Stimulated activated CD8-positive, alpha-beta memory T cell treated with anti-CD3 and anti-CD28 coated beads, Interleukin-15, amount 100 ng/mL, for 1 hour (primary cell): Measurements from ENCODE around the gene SLC13A5.
"Not testable (repeated sequence)": the region's sequence is repeated elsewhere in the genome, so short reads cannot be mapped to it uniquely, and the experiment has no call there.

ENCODE experiments used
- DNase-seq: peaks from one replicate; pipeline ENCODE4 v3.0.0-alpha.2; 2020; ENCODE audit warnings: low read depth

SLC13A5 gene

GRCh38 chr17:6661464-6661848, 51.7 kb downstream of the SLC13A5 start:
- no peak for DNase-seq

- no peak for DNase-seq
Measured at GRCh38 chr17:6660805-6661463, 52.2 kb downstream of the SLC13A5 start.

GRCh38 chr17:6660101-6660500, 53.1 kb downstream of the SLC13A5 start:
- DNase-seq, result no peak

- DNase-seq, result not testable (repeated sequence)
Measured at GRCh38 chr17:6658411-6658810, 54.8 kb downstream of the SLC13A5 start.

GRCh38 chr17:6657633-6658287, 55.4 kb downstream of the SLC13A5 start:
- no peak for DNase-seq

GRCh38 chr17:6656797-6657632, 56.2 kb downstream of the SLC13A5 start:
- not testable (repeated sequence) for DNase-seq

GRCh38 chr17:6655732-6656361, 57.3 kb downstream of the SLC13A5 start:
- DNase-seq, result not testable (repeated sequence)

- no peak for DNase-seq
Measured at GRCh38 chr17:6654841-6655731, 58.1 kb downstream of the SLC13A5 start.

- DNase-seq, result no peak
Measured at GRCh38 chr17:6651919-6652452, 61.2 kb downstream of the SLC13A5 start.

- DNase-seq, result peak; percentile 89
Measured at GRCh38 chr17:6651354-6651918, 61.7 kb downstream of the SLC13A5 start, which contains the start of the genes C17orf100 and MED31. TSS of gene C17orf100 (plus strand) at chr17:6651762. CDS start at chr17:6651914, 152 bp downstream. TSS of gene MED31 (minus strand) at chr17:6651605. CDS start at chr17:6651528, 77 bp downstream.

- DNase-seq, result no peak
Measured at GRCh38 chr17:6648181-6648580, 65.0 kb downstream of the SLC13A5 start.

- no peak for DNase-seq
Measured at GRCh38 chr17:6643451-6644125, 69.6 kb downstream of the SLC13A5 start.

- no peak for DNase-seq
Measured at GRCh38 chr17:6642592-6642991, 70.6 kb downstream of the SLC13A5 start.

GRCh38 chr17:6641247-6641863, 71.8 kb downstream of the SLC13A5 start:
- no peak for DNase-seq

GRCh38 chr17:6640536-6641246, 72.5 kb downstream of the SLC13A5 start, which contains the start of the genes KIAA0753 and TXNDC17:
TSS of gene KIAA0753 (minus strand) at chr17:6640711. CDS start at chr17:6635103, 5,608 bp downstream.
TSS of gene TXNDC17 (plus strand) at chr17:6641060. CDS start at chr17:6641083, 23 bp downstream.
- DNase-seq, result peak; percentile 79

- DNase-seq, result no peak
Measured at GRCh38 chr17:6639586-6640535, 73.3 kb downstream of the SLC13A5 start.

GRCh38 chr17:6639014-6639585, 74.1 kb downstream of the SLC13A5 start:
- no peak for DNase-seq
